GF-D8 (cell line): ENCODE measurements around the gene DTX2.
"Not testable (repeated sequence)": the region's sequence is repeated elsewhere in the genome, so short reads cannot be mapped to it uniquely, and the experiment has no call there.

Source experiments
- DNase-seq: peaks from one replicate; lab custom pipeline; 2025; lab: John Stamatoyannopoulos, UW

The DTX2 gene

DNA sequence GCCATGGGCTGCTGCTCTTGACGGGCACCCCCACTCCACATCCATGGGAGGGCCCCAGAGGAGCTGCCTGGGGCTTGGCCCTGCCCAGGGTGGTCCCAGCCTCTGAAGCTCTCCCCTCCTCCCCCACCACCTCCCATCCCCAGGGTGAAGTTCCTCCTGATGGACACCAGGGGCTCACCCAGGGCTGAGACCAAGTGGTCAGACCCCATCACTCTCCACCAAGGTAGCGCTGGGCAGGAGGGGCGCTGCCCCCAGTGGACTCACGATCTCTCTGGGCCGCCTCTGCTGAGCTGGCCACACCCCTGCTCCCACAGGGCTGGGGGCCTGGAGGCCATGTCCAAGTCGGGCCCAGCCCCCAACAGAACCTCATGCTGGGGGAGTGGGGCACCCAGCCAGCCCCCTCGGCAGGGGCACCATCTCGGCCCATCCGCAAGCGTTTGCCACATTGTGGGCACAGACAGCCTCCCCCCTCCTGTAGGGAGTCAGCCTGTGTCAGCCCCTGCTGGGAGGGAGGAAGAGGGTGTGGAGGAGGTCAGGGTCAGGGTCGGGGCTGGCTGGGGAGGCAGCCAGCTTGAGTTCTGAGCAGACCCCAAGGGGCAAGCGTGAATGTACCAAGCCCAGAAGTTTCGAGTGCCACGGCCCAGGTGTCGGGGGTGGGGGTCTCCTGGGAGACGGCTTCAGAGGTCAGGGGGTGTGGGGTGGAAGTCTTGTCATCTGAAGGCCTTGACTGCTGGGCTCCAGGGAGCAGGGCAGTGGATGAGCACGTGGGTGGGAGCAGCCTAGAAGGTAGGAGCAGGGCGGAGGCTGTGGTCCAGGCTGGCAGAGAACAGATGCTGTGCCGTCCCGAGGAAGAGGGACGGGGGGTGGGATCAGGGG lies 51.7 kb downstream of the DTX2 start:
- no peak for DNase-seq

DNA sequence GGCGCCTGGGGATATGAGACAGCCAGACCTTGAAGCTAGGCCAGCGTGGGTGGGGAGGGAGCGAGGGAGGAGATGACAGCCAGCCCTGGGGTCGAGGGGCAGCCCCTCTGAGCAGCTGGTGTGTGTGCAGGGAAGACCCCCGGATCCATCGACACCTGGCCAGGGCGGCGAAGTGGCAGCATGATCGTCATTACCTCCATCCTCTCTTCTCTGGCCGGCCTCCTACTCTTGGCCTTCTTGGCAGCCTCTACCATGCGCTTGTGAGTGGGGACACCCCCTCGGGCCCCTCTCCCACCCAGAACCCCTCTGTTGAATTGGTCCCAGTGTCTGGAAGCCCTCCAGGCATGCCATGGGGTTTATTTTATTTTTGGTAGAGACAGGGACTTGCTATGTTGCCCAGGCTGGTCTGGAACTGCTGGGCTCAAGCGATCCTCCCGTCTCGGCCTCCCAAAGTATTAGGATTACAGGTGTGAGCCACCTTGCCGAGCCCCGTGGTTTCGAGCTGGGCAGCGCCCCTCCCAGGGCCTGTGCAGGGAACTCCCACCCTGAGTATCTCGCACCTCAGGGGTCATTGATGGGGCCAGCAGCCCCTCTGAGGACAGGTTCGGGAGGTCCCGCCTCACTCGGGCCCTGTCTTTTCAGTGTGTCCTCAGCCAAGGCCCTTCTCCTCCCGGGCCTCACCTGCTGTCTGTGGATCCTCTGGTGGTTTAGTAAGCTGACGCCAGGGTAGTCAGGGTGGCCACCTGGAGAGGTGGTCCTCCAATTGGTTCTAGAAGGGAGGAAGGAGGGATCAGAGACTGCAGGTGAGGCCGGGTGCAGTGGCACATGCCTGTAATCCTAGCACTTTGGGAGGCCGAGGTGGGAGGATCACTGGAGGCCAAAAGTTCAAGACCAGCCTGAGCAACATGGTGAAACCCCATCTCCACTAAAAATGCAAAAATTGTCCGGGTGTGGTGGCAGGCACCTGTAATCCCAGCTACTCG lies 52.6 kb downstream of the DTX2 start:
- DNase-seq, result no peak

DNA sequence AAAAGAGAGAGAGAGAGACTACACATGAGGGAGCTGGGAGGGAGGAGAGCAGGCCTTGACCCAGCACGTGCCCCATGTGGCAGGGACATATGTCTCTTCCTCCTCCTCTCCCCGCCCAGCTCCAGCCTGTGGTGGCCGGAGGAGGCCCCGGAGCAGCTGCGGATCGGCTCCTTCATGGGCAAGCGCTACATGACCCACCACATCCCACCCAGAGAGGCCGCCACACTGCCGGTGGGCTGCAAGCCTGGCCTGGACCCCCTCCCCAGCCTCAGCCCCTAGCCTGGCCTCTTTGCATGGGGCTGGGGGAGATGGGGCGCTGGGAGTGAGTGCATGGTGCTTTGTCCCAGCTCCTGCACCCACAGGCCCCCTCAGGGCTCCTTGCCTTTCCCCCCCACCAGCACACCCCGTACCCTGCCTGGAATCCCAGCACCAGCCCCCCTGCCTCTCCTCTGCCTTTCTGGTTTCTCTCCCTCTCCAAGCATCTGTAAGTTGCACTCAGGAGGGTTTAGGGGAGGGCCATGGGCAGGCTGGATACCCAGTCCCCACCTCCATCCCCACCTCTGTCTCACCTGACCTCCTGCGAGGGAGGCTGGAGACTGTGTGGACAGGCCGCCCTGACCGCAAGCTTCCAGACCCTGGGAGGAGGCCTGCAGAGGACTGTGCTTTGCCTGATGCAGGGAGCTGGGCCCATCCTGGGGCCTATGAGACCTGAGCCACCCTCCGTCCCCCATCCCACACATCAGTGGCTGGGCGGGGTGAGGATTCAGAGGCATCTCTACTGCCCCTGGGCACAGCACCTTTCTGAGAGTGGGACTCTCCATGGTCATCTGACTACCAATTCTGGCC lies 53.6 kb downstream of the DTX2 start:
- DNase-seq, result no peak

DNA sequence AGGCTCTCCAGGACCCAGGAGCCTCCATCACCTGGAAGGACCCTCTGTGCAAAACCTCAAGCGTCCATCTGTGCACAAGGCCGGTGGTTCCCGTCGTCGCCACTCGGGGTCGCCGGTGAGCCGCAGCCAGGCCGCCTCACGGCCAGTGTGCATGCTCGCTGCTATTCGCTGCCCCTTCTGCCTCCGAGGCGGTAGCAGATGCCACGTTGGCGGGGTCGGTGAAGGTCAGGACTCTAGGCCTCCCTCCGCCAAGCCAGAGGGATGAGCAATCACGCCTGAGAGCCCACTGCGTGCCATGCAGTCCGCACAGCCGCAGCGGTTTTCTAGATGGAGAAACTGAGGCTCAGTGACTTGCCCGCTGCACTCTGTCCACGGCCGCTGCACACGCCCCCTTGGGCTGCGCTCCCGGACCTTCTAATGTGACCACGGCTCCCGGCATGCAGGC lies 54.5 kb downstream of the DTX2 start:
- DNase-seq, result no peak

DNA sequence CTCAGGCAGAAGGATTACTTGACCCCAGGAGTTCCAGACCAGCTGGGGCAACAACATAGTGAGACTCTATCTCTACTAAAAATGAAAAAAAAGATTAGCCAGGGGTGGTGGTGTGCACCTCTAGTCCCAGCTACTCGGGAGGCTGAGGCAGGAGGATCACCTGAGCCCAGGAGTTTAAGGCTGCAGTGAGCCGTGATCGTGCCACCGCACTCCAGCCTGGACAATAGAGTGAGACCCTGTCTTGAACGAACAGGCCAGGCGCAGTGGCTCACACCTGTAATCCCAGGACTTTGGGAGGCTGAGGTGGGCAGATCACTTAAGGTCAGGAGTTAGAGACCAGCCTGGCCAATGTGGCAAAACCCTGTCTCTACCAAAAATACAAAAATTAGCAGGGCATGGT lies 55.4 kb downstream of the DTX2 start:
- not testable (repeated sequence) for DNase-seq

DNA sequence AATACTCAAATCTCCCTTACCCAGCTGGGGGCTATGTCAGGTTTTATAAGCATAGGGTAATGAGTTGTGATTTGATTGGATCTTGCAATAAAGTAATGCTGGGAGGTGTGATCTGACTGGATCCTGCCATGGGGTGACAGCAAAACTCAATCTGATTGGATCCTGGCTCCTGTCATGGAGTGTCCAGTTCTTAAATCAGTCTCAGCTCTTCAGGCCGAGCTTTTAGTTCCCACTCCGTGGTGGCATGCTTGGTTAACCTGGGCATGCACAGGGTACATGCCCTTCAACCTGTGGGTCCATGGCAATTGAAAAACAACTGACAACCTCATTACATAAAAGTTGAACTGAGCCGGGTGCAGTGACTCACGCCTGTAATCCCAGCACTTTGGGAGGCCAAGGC lies 64.7 kb downstream of the DTX2 start:
- not testable (repeated sequence) for DNase-seq

DNA sequence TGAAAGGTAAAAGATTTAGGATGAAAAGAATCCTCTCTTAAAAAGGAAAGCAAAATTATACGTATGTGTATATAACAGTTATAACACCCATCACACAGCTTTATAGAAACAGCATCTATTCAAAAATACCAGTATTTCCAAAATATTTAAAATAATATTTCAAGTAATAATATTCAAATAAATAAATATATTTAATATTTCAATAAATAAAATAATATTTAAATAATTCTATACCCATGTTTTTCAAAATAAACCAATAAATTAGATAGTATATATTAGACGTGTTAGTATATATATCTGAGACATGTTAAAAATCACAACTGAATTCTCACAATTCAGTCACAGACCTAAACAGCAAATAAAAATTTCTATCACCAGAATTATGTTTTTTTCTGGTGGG lies 70.1 kb downstream of the DTX2 start:
- not testable (repeated sequence) for DNase-seq

DNA sequence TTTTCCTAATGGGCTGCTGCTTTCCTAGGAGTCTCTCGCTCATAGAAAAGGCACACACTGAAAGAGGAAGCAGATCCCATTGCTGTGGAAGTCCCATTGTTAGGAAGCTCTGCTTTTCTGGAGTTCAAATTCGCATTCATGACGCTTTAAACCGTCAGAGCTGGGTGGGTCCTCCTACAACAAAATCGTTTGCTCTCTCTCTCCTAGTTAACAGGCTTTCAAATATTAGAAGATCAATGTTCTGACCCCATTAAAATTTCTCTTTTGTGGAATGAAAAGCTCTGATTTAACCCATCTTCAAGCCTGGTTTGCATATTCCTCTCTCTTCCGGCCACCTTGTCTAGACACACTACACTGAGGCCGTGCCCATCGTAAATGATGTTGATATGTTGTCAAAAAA lies 81.7 kb downstream of the DTX2 start, which contains the start of gene SPDYE16:
Gene SPDYE16, minus strand, starts transcription at position 101 of the 400 bp plus-strand sequence. CDS start 1,838 bp downstream, outside the sequence.
- DNase-seq, result not testable (repeated sequence)

DNA sequence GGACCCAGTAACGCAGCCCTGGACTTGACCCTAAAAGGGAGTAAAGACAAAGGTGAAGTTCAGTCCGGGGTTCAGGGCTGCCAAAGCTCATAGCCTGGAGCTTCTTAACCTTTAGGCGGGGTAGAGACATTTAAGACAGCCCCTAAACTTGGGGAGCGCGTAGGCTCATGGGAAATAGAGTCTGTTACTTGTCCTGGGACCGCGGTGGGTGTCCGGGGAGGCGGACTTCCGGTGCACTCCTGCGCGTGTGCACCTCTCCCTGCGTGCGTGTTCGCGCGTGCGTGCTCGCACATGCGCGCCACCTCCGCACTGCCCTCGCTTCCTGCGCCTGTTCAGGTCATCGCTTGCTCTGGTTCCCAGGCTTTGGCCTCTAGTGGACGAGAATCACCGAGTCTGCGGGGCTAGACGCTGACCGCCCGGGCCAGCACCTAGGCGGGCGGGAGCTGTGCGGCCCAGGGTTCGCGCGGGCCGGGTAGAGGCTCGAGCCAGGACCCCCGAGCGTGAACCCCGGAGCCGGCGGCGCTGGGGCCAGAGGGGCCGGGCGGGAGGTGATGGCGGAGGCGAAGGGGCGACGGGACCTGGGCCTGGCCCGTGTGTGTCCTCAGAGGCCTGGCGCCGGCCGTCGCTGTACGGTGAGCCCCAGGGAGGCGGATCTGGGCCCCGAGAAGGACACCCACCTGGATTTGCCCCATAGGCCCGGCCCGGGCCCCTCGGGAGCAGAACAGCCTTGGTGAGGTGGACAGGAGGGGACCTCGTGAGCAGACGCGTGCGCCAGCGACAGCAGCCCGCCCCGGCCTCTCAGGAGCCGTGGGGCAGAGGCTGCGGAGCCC lies 87.7 kb downstream of the DTX2 start:
- peak; percentile 96 for DNase-seq

DNA sequence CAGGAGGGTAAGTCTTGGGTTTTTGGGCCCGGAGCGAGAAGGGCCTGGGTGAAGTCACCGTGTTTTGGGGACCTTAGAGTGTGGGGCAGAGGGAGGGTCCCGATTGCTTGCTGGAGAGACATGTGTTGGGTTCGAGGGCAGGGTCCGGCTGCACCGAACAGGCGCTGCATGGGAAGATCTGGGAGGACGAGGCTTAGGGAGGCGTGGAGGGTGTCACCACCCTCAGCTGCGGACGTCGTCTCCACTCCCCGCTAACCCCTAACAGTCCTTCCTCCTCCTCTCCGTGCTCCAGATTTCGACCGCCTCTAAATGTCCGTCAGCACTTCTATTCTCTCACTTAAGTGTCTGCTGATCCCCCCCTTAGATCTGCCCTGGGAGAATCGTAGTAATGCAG lies 88.3 kb downstream of the DTX2 start:
- not testable (repeated sequence) for DNase-seq

DNA sequence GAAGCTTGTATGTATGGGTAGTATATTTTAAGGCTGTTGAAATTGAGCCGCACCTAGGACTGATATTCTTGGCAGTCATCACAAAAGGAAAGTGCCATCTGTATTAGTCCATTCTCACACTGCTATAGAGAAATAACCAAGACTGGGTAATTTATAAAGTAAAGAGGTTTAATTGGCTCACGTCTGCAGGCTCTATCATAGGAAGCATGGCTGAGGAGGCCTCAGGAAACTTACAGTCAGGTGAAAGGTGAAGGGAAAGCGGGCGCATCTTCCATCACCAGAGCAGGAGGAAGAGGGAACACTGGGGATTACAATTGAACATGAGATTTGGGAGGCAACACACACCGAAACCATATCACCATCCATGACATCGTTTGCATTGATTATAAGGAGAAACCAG lies 90.5 kb downstream of the DTX2 start:
- not testable (repeated sequence) for DNase-seq
